ENCODE measurements around the gene IZUMO1. TPM values are rescaled to one million over a fixed set of nuclear protein-coding genes. Genes with fewer than 3 reads are reported as not detected.

The IZUMO1 gene
- total and polyA plus RNA-seq, 2 donors (not counting 3 experiments of a cell fraction or from before 2014, with no cell fraction given), result 0.18 to 1.2 TPM

DNA sequence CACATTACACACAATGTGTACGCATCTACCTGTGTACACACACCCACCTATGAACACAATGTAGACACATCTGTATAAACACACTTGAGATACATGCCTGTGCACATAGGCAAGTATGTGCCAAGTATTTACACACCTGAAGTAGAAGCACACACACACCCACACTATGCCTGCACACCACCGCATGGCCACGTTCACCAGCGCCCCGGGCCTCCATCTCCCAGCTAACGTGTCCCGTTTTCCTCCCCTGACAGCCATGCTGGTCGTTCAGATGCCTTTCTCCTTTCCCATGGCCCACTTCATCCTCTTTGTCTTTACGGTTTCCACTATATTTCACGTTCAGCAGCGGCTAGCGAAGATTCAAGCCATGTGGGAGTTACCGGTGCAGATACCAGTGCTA, 44.0 kb downstream of the IZUMO1 start:
- Histone ChIP-seq H3K36me3 (ENCODE audit: control insufficient read depth in 2 of 2, extremely low read depth in 1 of 2, insufficient read depth in 2 of 2, low read length in 2 of 2) (no peaks in the 10 kb centered on the region), H3K27me3 (ENCODE audit: control insufficient read depth in 2 of 2, insufficient read depth in 2 of 2, low read length in 2 of 2) (no peaks in the 10 kb centered on the region), H3K79me2 (ENCODE audit: control insufficient read depth, insufficient read depth, low read length) (no peaks in the 10 kb centered on the region), H3K9ac (replicated peaks; ENCODE audit: extremely low read depth, insufficient read depth, low read length) (no peak overlapping the region), H3K4me3 (replicated peaks in 1 of 3; ENCODE audit: insufficient read depth in 1 of 3, low read depth in 1 of 3, low read length in 3 of 3) (no peak overlapping the region), H3K4me2 (ENCODE audit: insufficient read depth, low read length) (no peak overlapping the region), H2AFZ (ENCODE audit: low read depth, low read length) (no peak overlapping the region), H3K27ac (ENCODE audit: insufficient read depth, low read depth, low read length) (no peak overlapping the region), H3K4me1 (ENCODE audit: control insufficient read depth, extremely low read depth, insufficient read depth, low read length) (peaks cover 5% of the 10 kb centered on the region), H3K9me3 (replicated peaks; ENCODE audit: control insufficient read depth, insufficient read depth, low read length) (no peaks in the 10 kb centered on the region), H4K20me1 (replicated peaks; ENCODE audit: control insufficient read depth, extremely low read depth, insufficient read depth, low read length) (no peaks in the 10 kb centered on the region), H3K9me1 (replicated peaks; ENCODE audit: control insufficient read depth, extremely low read depth, insufficient read depth, low read length) (no peaks in the 10 kb centered on the region)
- FAIRE-seq (no peak), DNase-seq (ENCODE audit: low read depth, low spot score) (no peak)
- ChIA-PET POLR2A (no interaction called here), CTCF (interaction anchor here (1.0 kb wide), 1 partner anchor 9 kb away, joined by 3 read pairs; no protein-coding TSS in a partner anchor)
- dilution Hi-C loops (cut with MboI; ENCODE audit: extremely low pct_ligation_motif_present, low sequenced_read_pairs) (no loop called here), intact Hi-C loops (cut with micrococcal nuclease) (no loop called here)
- BruUV-seq (replicated peaks), result no TSS peak
- TF ChIP-seq POLR2AphosphoS5 (IDR thresholded peaks at IDR 0.05; ENCODE audit: insufficient read depth, low read depth, low read length) (no peak), EZH2 (IDR thresholded peaks at IDR 0.05; ENCODE audit: borderline replicate concordance, low read depth, low read length, severe bottlenecking) (no peak), CTCF (IDR thresholded peaks at IDR 0.05; ENCODE audit: extremely low read depth in 1 of 2, insufficient read depth in 1 of 2, low read depth in 1 of 2, low read length in 2 of 2) (no peak), JUN (IDR thresholded peaks at IDR 0.05; ENCODE audit: borderline replicate concordance, insufficient read depth, insufficient read length, low read depth) (no peak), POLR2A (IDR thresholded peaks at IDR 0.05; ENCODE audit: low read depth, low read length) (no peak), MAX (IDR thresholded peaks at IDR 0.05; ENCODE audit: insufficient read depth, insufficient read length) (no peak), GATA2 (IDR thresholded peaks at IDR 0.05; ENCODE audit: insufficient read depth, insufficient read length, low read depth, low read length) (no peak), FOS (IDR thresholded peaks at IDR 0.05; ENCODE audit: borderline replicate concordance, insufficient read depth, low read length) (no peak), MYC (IDR thresholded peaks at IDR 0.05; ENCODE audit: low read depth, low read length) (no peak)

Data from endothelial cell of umbilical vein (primary cell).